Keratinocyte (primary cell): ENCODE measurements around the gene TRAF3IP3. TPM values are rescaled to one million over a fixed set of nuclear protein-coding genes. Genes with fewer than 3 reads are reported as not detected.
A peak's percentile ranks its signal among the peaks of the same experiment; 100 is the strongest.

Experiments
- DNase-seq: peaks from one replicate; pipeline ENCODE4 v3.0.0-alpha.2; 2011; ENCODE audit warnings: low read depth, missing footprints, low spot score
- FAIRE-seq: peaks from 2 replicates; lab custom pipeline; 2011; peaks lifted over from hg19 to GRCh38; lab: Jason Lieb, UNC
- H2AFZ ChIP-seq: 2 replicates; pipeline ENCODE4 v1.6.0; 2012; ENCODE audit warnings: low read length, control low read depth, inconsistent platforms; ENCODE audit not compliant: control insufficient read depth
- H3K27ac ChIP-seq: 2 replicates; pipeline ENCODE4 v1.5.1; 2011; ENCODE audit warnings: low read length; ENCODE audit not compliant: control insufficient read depth, insufficient read depth
- H3K27me3 ChIP-seq: 3 replicates; pipeline ENCODE4 v1.6.0; 2011; ENCODE audit warnings: low read length; ENCODE audit not compliant: control insufficient read depth, insufficient read depth; ENCODE audit errors: extremely low read depth
- H3K36me3 ChIP-seq, 2 experiments: 2 replicates in 1 of 2; 3 replicates in 1 of 2; pipeline ENCODE4 v1.5.1; 2011; ENCODE audit warnings: low read length in 2 of 2, mild to moderate bottlenecking in 1 of 2; ENCODE audit not compliant: control insufficient read depth in 2 of 2, insufficient read depth in 2 of 2; ENCODE audit errors: extremely low read depth in 1 of 2
- H3K4me1 ChIP-seq: 3 replicates; pipeline ENCODE4 v1.5.1; 2011; ENCODE audit warnings: low read length; ENCODE audit not compliant: control insufficient read depth, insufficient read depth; ENCODE audit errors: extremely low read depth
- H3K4me2 ChIP-seq: 3 replicates; pipeline ENCODE4 v1.6.0; 2011; ENCODE audit warnings: low read depth, low read length; ENCODE audit not compliant: control insufficient read depth, insufficient read depth; ENCODE audit errors: extremely low read depth
- H3K4me3 ChIP-seq, 3 experiments: fragments of 200-600 bp in 1 of 3; sonication (generic) in 1 of 3; 2 replicates in 2 of 3; 3 replicates in 1 of 3; pipeline ENCODE4 v1.5.1; 2011 to 2016; ENCODE audit warnings: low read length in 3 of 3, mild to moderate bottlenecking in 3 of 3, control low read depth in 2 of 3, inconsistent platforms in 1 of 3, low read depth in 1 of 3, mixed read lengths in 1 of 3, mixed run types in 1 of 3, moderate library complexity in 1 of 3; ENCODE audit not compliant: control insufficient read depth in 2 of 3, insufficient read depth in 2 of 3; ENCODE audit errors: extremely low read depth in 1 of 3
- H3K79me2 ChIP-seq: 2 replicates; pipeline ENCODE4 v1.6.0; 2012; ENCODE audit warnings: low read length; ENCODE audit not compliant: control insufficient read depth, insufficient read depth
- H3K9ac ChIP-seq: 3 replicates; pipeline ENCODE4 v1.6.0; 2011; ENCODE audit warnings: low read length; ENCODE audit not compliant: control insufficient read depth, insufficient read depth; ENCODE audit errors: extremely low read depth
- H3K9me1 ChIP-seq: 3 replicates; pipeline ENCODE4 v1.6.0; 2011; ENCODE audit warnings: low read length; ENCODE audit not compliant: control insufficient read depth, insufficient read depth; ENCODE audit errors: extremely low read depth
- H3K9me3 ChIP-seq: 2 replicates; pipeline ENCODE4 v1.5.1; 2012; ENCODE audit warnings: low read depth, low read length; ENCODE audit not compliant: control insufficient read depth
- H4K20me1 ChIP-seq: 3 replicates; pipeline ENCODE4 v1.6.0; 2011; ENCODE audit warnings: low read length; ENCODE audit not compliant: control insufficient read depth, insufficient read depth; ENCODE audit errors: extremely low read depth
- CTCF ChIP-seq, 3 experiments: IDR thresholded peaks in 1 of 3; conservative IDR thresholded peaks in 1 of 3; optimal IDR thresholded peaks in 1 of 3; 2 replicates in 2 of 3; 3 replicates in 1 of 3; pipeline versions ENCODE3 to v1.5.1; 2011; ENCODE audit warnings: low read length in 3 of 3, mild to moderate bottlenecking in 3 of 3, moderate library complexity in 2 of 3, control low read depth in 1 of 3, inconsistent platforms in 1 of 3; ENCODE audit not compliant: insufficient read depth in 2 of 3; ENCODE audit errors: extremely low read depth in 1 of 3
- EZH2 ChIP-seq: IDR thresholded peaks from one replicate; pipeline ENCODE4 v1.6.1; 2012; ENCODE audit warnings: inconsistent platforms, mild to moderate bottlenecking, low read length, moderate library complexity
- dilution Hi-C: fragments of 300-500 bp; cut with MboI; formaldehyde crosslinking; loops from one replicate; pipeline ENCODE4 v1.7.0; 2020; ENCODE audit warnings: low sequenced_read_pairs; ENCODE audit not compliant: extremely low pct_ligation_motif_present
- polyA plus RNA-seq, 5 experiments: library from polyadenylated mRNA; depleted of rRNA in 3 of 5; stranded (reverse) in 3 of 5; stranded (forward) in 1 of 5; unstranded in 1 of 5; fragments of >200 nt; gene quantifications; 1 replicate in 1 of 5; 2 replicates in 3 of 5; 3 replicates in 1 of 5; pipeline versions ENCODE4 v1.2.1 to v1.2.3, GENCODE V29; 2011 to 2012; ENCODE audit warnings: missing spikeins in 2 of 5, low read depth in 1 of 5, low replicate concordance in 1 of 5

The TRAF3IP3 gene
- polyA plus RNA-seq, 1 donor (not counting 4 experiments of a cell fraction or from before 2014, with no cell fraction given): 0.16 TPM

DNA sequence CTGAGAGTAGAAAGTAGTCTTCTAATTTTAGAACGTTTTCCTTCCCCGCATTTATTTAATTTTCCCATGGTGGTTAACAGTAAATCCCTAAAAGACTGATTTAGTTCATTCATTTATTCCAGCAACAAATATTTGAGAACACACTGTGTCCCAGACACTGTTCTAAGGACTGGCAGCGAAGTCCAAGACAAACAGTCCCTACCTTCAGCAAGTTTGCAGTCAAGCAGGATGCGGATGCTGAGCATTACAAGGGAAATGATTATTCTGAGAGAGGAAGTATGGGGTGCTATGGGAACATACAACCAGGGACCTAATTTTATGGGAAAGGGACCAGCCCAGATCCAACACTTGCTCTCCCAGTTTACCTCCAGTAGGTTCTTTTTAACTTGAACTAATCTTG is 29.7 kb downstream of the TRAF3IP3 start:
- H2AFZ ChIP-seq: no peak overlapping the region
- FAIRE-seq: no peak
- peaks cover 42 to 54% of the 10 kb centered on the region in 2 experiments for H3K36me3 ChIP-seq
- peak overlapping the region; percentile 9 for H3K27ac ChIP-seq
- H3K79me2 ChIP-seq: peaks cover 26% of the 10 kb centered on the region
- DNase-seq: no peak
- dilution Hi-C loops: no loop called here
- H4K20me1 ChIP-seq: peaks cover 22% of the 10 kb centered on the region
- H3K9ac ChIP-seq: no peak overlapping the region
- peaks cover 22% of the 10 kb centered on the region for H3K4me1 ChIP-seq
- TF ChIP-seq CTCF (optimal IDR thresholded peaks at IDR 0.05 in 1 of 3, IDR thresholded peaks at IDR 0.05 in 1 of 3, conservative IDR thresholded peaks at IDR 0.05 in 1 of 3; ENCODE audit: extremely low read depth in 1 of 3, insufficient read depth in 2 of 3, low read length in 3 of 3) (no peak), EZH2 (no peak)
- H3K4me2 ChIP-seq: no peak overlapping the region
- no peaks in the 10 kb centered on the region for H3K27me3 ChIP-seq
- H3K9me1 ChIP-seq: no peaks in the 10 kb centered on the region
- no peaks in the 10 kb centered on the region for H3K9me3 ChIP-seq
- no peak overlapping the region for H3K4me3 ChIP-seq

- Histone ChIP-seq H3K4me2 (no peak overlapping the region), H3K27me3 (no peaks in the 10 kb centered on the region), H3K27ac (peak overlapping the region; percentile 9), H3K79me2 (peaks cover 32% of the 10 kb centered on the region), H4K20me1 (peaks cover 24% of the 10 kb centered on the region), H3K9me1 (no peaks in the 10 kb centered on the region), H3K9me3 (no peaks in the 10 kb centered on the region), H2AFZ (no peak overlapping the region), H3K9ac (no peak overlapping the region), H3K4me1 (peaks cover 26% of the 10 kb centered on the region), H3K36me3 (peaks cover 45 to 60% of the 10 kb centered on the region in 2 experiments), H3K4me3 (no peak overlapping the region)
- FAIRE-seq (no peak), DNase-seq (no peak)
- dilution Hi-C loops: no loop called here
- no peak for TF ChIP-seq EZH2
- TF ChIP-seq CTCF (optimal IDR thresholded peaks at IDR 0.05 in 1 of 3, IDR thresholded peaks at IDR 0.05 in 1 of 3, conservative IDR thresholded peaks at IDR 0.05 in 1 of 3; ENCODE audit: extremely low read depth in 1 of 3, insufficient read depth in 2 of 3, low read length in 3 of 3): no peak
Measured at GRCh38 chr1:209786146-209786545, 30.3 kb downstream of the TRAF3IP3 start.
